Measurements from ENCODE around the gene CHKB. TPM values are rescaled to one million over a fixed set of nuclear protein-coding genes. Genes with fewer than 3 reads are reported as not detected.

The CHKB gene
- total RNA-seq, 2 donors from 2014 or later: 43.3 to 122 TPM

DNA sequence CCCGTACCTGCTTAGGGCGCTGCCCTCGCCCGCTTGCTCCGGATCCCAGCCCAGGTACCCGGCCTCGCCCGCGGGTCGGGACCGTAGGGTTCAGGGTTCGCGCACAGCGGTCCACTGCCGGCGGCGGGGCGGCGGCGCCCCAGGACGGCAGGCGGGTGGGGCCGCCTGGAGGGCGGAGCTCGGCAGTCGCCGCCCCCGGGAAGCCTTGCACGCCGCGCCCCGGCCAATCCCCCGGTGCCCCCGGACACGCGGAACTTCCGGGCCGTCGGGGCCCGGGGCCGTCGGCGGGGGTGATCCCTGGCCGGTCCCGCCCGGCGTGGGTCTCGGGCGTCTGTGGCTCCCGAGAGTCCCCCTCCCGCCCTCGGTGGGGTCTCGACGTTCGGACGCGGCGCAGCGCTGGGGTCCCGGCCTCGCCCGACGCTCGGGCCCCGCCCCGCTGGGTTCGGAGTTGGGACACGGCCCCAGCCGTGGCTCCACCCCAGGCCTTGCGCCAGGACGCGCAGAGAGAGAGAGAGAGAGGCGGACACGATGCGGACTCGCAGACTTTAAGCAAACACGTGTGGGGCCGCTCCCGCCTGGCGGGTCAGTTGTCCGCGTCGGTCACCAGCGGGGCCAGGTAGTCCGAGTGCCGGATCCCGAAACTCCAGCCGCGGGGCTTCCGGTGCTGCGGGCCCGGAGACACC lies 52.6 kb downstream of the CHKB start, which contains the start of gene TYMP:
Gene TYMP (minus strand): TSS at position 116 of the 683 bp plus-strand sequence. CDS start 303 bp downstream, outside the sequence.
- WGBS, 2 donors: 3% methylated on average over 74 of the region's 92 CpGs; no CpG with 5 or more reads in 1 of the 2 donors
- ATAC-seq (peak; percentile 17), DNase-seq (peak; percentile 63 to 80 (median 72))
- H3K36me3 ChIP-seq (replicated peaks in 1 of 2; ENCODE audit: insufficient read depth in 1 of 2, low read depth in 2 of 2): no peaks in the 10 kb centered on the region
- H3K4me3 ChIP-seq: no peak within 1 kb of the TSS
- H3K9me3 ChIP-seq: no peaks in the 10 kb centered on the region
- intact Hi-C loops (cut with DNase I): no loop called here
- peak within 1 kb of the TSS; percentile 70 to 90 (median 82) for H3K27ac ChIP-seq
- peaks cover 56% of the 10 kb centered on the region for H3K4me1 ChIP-seq
- peaks cover 0 to 21% of the 10 kb centered on the region in 2 donors for H3K27me3 ChIP-seq
- TF ChIP-seq, protein P1, sequence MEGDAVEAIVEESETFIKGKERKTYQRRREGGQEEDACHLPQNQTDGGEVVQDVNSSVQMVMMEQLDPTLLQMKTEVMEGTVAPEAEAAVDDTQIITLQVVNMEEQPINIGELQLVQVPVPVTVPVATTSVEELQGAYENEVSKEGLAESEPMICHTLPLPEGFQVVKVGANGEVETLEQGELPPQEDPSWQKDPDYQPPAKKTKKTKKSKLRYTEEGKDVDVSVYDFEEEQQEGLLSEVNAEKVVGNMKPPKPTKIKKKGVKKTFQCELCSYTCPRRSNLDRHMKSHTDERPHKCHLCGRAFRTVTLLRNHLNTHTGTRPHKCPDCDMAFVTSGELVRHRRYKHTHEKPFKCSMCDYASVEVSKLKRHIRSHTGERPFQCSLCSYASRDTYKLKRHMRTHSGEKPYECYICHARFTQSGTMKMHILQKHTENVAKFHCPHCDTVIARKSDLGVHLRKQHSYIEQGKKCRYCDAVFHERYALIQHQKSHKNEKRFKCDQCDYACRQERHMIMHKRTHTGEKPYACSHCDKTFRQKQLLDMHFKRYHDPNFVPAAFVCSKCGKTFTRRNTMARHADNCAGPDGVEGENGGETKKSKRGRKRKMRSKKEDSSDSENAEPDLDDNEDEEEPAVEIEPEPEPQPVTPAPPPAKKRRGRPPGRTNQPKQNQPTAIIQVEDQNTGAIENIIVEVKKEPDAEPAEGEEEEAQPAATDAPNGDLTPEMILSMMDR (IDR thresholded peaks at IDR 0.05): no peak
- peak; percentile 16 to 43 (median 31) for TF ChIP-seq POLR2A (IDR thresholded peaks at IDR 0.05)

DNA sequence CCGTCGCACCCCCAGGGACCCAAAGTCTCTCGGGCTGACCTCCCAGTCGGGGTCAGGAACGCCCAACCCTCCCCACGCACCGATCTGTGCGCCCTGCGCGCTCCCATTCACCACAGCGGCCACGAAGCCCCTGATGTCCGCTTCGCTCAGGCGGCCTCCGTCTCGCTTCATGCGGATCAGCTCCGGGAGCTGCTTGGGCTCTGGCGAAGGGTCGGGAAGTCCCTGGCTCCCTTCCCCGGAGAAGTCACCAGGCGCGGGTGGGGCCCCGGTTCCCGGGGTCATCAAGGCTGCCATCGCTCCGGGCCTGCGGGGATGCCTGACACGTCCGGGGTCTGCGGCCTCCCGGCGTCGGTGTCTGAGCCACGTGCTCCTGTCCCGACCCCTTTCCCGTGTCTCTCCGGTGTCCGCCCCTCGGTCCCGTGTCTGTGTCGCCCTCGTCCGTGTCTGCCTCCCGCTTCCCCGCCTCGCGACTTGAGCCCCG lies 53.2 kb downstream of the CHKB start:
- H3K27me3 ChIP-seq: peaks cover 0 to 21% of the 10 kb centered on the region in 2 donors

More for the DNA sequence above, 53.2 kb downstream of the CHKB start:
- Histone ChIP-seq H3K27ac (peak overlapping the region; percentile 70 to 90 (median 82)), H3K9me3 (no peaks in the 10 kb centered on the region), H3K4me1 (peaks cover 61% of the 10 kb centered on the region), H3K4me3 (no peak overlapping the region), H3K36me3 (replicated peaks in 1 of 2; ENCODE audit: insufficient read depth in 1 of 2, low read depth in 2 of 2) (no peaks in the 10 kb centered on the region)
- peak in 1 of 3 donors; percentile 18 for TF ChIP-seq POLR2A (IDR thresholded peaks at IDR 0.05)
- TF ChIP-seq, protein P1 (IDR thresholded peaks at IDR 0.05): no peak
- ATAC-seq (no peak), DNase-seq (no peak)
- 18 to 60% methylated on average over 2 to 50 of the region's 50 CpGs for WGBS, 2 donors
- intact Hi-C loops (cut with DNase I): no loop called here

Other genes starting within 250 kb of the CHKB start
- gene PPP6R2, start 239.5 kb downstream of the CHKB start, total RNA-seq: 10 to 100 TPM; 48.8 to 53.4 TPM
- 10 to 100 TPM; 60.2 to 77.5 TPM for gene SBF1, start 107.8 kb downstream of the CHKB start, total RNA-seq
- 1 to 10 TPM; 7.3 to 8.2 TPM for gene ADM2, start 101.3 kb downstream of the CHKB start, total RNA-seq
- gene MIOX, start 96.0 kb downstream of the CHKB start, total RNA-seq: not detected
- gene LMF2, start 75.1 kb downstream of the CHKB start, total RNA-seq: 100 to 1,000 TPM; 147 to 158 TPM
- 10 to 100 TPM; 30.6 to 35.9 TPM for gene NCAPH2, start 74.6 kb downstream of the CHKB start, total RNA-seq
- 1 to 10 TPM in 1 of 2 donors, not detected in 1; 1.6 TPM for gene SCO2, start 57.3 kb downstream of the CHKB start, total RNA-seq
- 10 to 100 TPM; 29.8 to 65.3 TPM for gene TYMP, start 52.8 kb downstream of the CHKB start, total RNA-seq
- not detected for gene KLHDC7B, start 37.0 kb downstream of the CHKB start, total RNA-seq
- gene SYCE3, start 19.9 kb downstream of the CHKB start, total RNA-seq: not detected
- 10 to 100 TPM in 1 of 2 donors, 1 to 10 TPM in 1; 8.3 to 34.9 TPM for gene CPT1B, start 4.4 kb downstream of the CHKB start, total RNA-seq
- 1 to 10 TPM; 2.9 to 3.6 TPM for gene MAPK8IP2, start 17.9 kb upstream of the CHKB start, total RNA-seq
- 10 to 100 TPM; 47.0 to 84.7 TPM for gene ARSA, start 45.3 kb upstream of the CHKB start, total RNA-seq
- 10 to 100 TPM in 1 of 2 donors, 1 to 10 TPM in 1; 6.0 to 15.5 TPM for gene SHANK3, start 90.0 kb upstream of the CHKB start, total RNA-seq
- not detected for gene ACR, start 155.4 kb upstream of the CHKB start, total RNA-seq
- 10 to 100 TPM; 10.6 to 18.5 TPM for gene RABL2B, start 200.8 kb upstream of the CHKB start, total RNA-seq

Measured in body of pancreas (tissue), 4 donors.